Left ventricle myocardium inferior (tissue), 1 donor: Measurements from ENCODE around the gene PRAF2. TPM values are rescaled to one million over a fixed set of nuclear protein-coding genes. Genes with fewer than 3 reads are reported as not detected.

Experiments used
- DNase-seq: peaks from one replicate; pipeline ENCODE4 v3.0.0-alpha.2; 2020
- H3K27ac ChIP-seq: fragments of 200-600 bp; replicated peaks from 2 replicates; pipeline ENCODE4 v1.8.0; 2021
- H3K27me3 ChIP-seq: fragments of 200-600 bp; 2 replicates; pipeline ENCODE4 v1.8.0; 2021; ENCODE audit warnings: low read depth
- H3K36me3 ChIP-seq: fragments of 200-600 bp; 2 replicates; pipeline ENCODE4 v1.8.0; 2021
- H3K4me1 ChIP-seq: fragments of 200-600 bp; 2 replicates; pipeline ENCODE4 v1.8.0; 2021
- H3K4me3 ChIP-seq: fragments of 200-600 bp; 2 replicates; pipeline ENCODE4 v1.8.0; 2021; ENCODE audit warnings: mild to moderate bottlenecking, moderate library complexity
- H3K9me3 ChIP-seq: fragments of 200-600 bp; replicated peaks from 2 replicates; pipeline ENCODE4 v1.8.0; 2021
- CTCF ChIP-seq: fragments of 200-600 bp; IDR thresholded peaks from 2 replicates; pipeline ENCODE4 v1.8.0; 2021; ENCODE audit warnings: antibody characterized with exemption, mild to moderate bottlenecking, borderline replicate concordance
- intact Hi-C: fragments of 100-400 bp; cut with micrococcal nuclease; formaldehyde crosslinking; loops from one replicate; pipeline ENCODE4 v1.11.0; 2022
- total RNA-seq: library from RNA; stranded (reverse); fragmentation: NEBNext Ultra II Directional; extraction: Animal tissue kit (Norgen Biotek cat#: 25700); gene quantifications from one replicate; pipeline ENCODE4 v1.2.1, GENCODE V29; 2021
- donor health status: DM: no; HTN: yes; CAD: no; lungs with severe emphysema.

Gene PRAF2
- total RNA-seq, 1 donor from 2014 or later, result 8.7 TPM

GRCh38 chrX:49066690-49067089 is 7.1 kb downstream of the PRAF2 start:
- Histone ChIP-seq H3K27me3 (no peaks in the 10 kb centered on the region), H3K9me3 (no peaks in the 10 kb centered on the region), H3K27ac (no peak overlapping the region), H3K4me3 (no peak overlapping the region), H3K36me3 (no peaks in the 10 kb centered on the region), H3K4me1 (no peaks in the 10 kb centered on the region)
- intact Hi-C loops, result no loop called here
- TF ChIP-seq CTCF, result no peak
- DNase-seq, result no peak

- Histone ChIP-seq H3K27ac (no peak overlapping the region), H3K27me3 (no peaks in the 10 kb centered on the region), H3K36me3 (no peaks in the 10 kb centered on the region), H3K9me3 (no peaks in the 10 kb centered on the region), H3K4me1 (no peaks in the 10 kb centered on the region), H3K4me3 (no peak overlapping the region)
- no peak for TF ChIP-seq CTCF
- intact Hi-C loops, result no loop called here
- DNase-seq, result no peak
These were observed 7.5 kb downstream of the PRAF2 start for GRCh38 chrX:49066278-49066677.

GRCh38 chrX:49064735-49065134 is 9.1 kb downstream of the PRAF2 start:
- H3K9me3 ChIP-seq, result no peaks in the 10 kb centered on the region
- H3K4me3 ChIP-seq, result no peak overlapping the region
- no peak overlapping the region for H3K27ac ChIP-seq
- TF ChIP-seq CTCF, result no peak
- intact Hi-C loops, result no loop called here
- no peak for DNase-seq
- H3K36me3 ChIP-seq, result no peaks in the 10 kb centered on the region
- H3K27me3 ChIP-seq, result no peaks in the 10 kb centered on the region
- no peaks in the 10 kb centered on the region for H3K4me1 ChIP-seq

- no peaks in the 10 kb centered on the region for H3K36me3 ChIP-seq
- no peak overlapping the region for H3K27ac ChIP-seq
- H3K4me1 ChIP-seq, result no peaks in the 10 kb centered on the region
- DNase-seq, result no peak
- no peak for TF ChIP-seq CTCF
- no peak overlapping the region for H3K4me3 ChIP-seq
- intact Hi-C loops, result no loop called here
- no peaks in the 10 kb centered on the region for H3K27me3 ChIP-seq
- H3K9me3 ChIP-seq, result no peaks in the 10 kb centered on the region
These were observed 9.5 kb downstream of the PRAF2 start for GRCh38 chrX:49064303-49064702.

GRCh38 chrX:49063715-49064114 is 10.1 kb downstream of the PRAF2 start:
- H3K36me3 ChIP-seq, result no peaks in the 10 kb centered on the region
- H3K9me3 ChIP-seq, result no peaks in the 10 kb centered on the region
- intact Hi-C loops, result no loop called here
- H3K27ac ChIP-seq, result no peak overlapping the region
- no peaks in the 10 kb centered on the region for H3K27me3 ChIP-seq
- no peak for DNase-seq
- no peak overlapping the region for H3K4me3 ChIP-seq
- no peaks in the 10 kb centered on the region for H3K4me1 ChIP-seq
- TF ChIP-seq CTCF, result no peak

- no peak overlapping the region for H3K27ac ChIP-seq
- no peaks in the 10 kb centered on the region for H3K27me3 ChIP-seq
- DNase-seq, result no peak
- no peaks in the 10 kb centered on the region for H3K4me1 ChIP-seq
- H3K36me3 ChIP-seq, result no peaks in the 10 kb centered on the region
- no peaks in the 10 kb centered on the region for H3K9me3 ChIP-seq
- TF ChIP-seq CTCF, result no peak
- H3K4me3 ChIP-seq, result no peak overlapping the region
- intact Hi-C loops, result no loop called here
These were observed 11.9 kb downstream of the PRAF2 start for GRCh38 chrX:49061916-49062315.
